Colonic mucosa (tissue), 4 donors: Measurements from ENCODE around the gene DGKD. TPM values are rescaled to one million over a fixed set of nuclear protein-coding genes. Genes with fewer than 3 reads are reported as not detected.

ENCODE experiments used
- DNase-seq: peaks from one replicate; pipeline ENCODE4 v3.0.0-alpha.2; 2020
- H3K27ac ChIP-seq: fragments of 200-600 bp; one replicate; pipeline ENCODE4 v1.8.0; 2021
- H3K27me3 ChIP-seq: fragments of 200-600 bp; one replicate; pipeline ENCODE4 v1.8.0; 2021
- H3K36me3 ChIP-seq: fragments of 200-600 bp; one replicate; pipeline ENCODE4 v1.8.0; 2021
- H3K4me1 ChIP-seq: fragments of 200-600 bp; one replicate; pipeline ENCODE4 v1.8.0; 2021; ENCODE audit warnings: mild to moderate bottlenecking
- H3K4me3 ChIP-seq: fragments of 200-600 bp; one replicate; pipeline ENCODE4 v1.8.0; 2021
- H3K9ac ChIP-seq, 2 donors: one replicate each; pipeline ENCODE4 v1.7.0; 2013; ENCODE audit warnings: control low read depth in 2 of 2, low read depth in 2 of 2, low read length in 2 of 2
- H3K9me3 ChIP-seq: fragments of 200-600 bp; one replicate; pipeline ENCODE4 v1.8.0; 2021
- CTCF ChIP-seq: fragments of 200-600 bp; IDR thresholded peaks from one replicate; pipeline ENCODE4 v1.8.0; 2022; ENCODE audit warnings: antibody characterized with exemption, mild to moderate bottlenecking
- intact Hi-C: fragments of 100-400 bp; cut with DNase I; formaldehyde crosslinking; loops from one replicate; pipeline ENCODE4 v1.14.1; 2022
- total RNA-seq, 2 donors: library from RNA; stranded (reverse); fragmentation: NEBNext Ultra II Directional in 1 of 2; extraction: Animal tissue kit (Norgen Biotek cat#: 25700) in 1 of 2; gene quantifications; one replicate each; pipeline ENCODE4 v1.2.1, GENCODE V29; 2021
- donor health status: healthy.
- donor health status: DM: no; HTN: no; CAD: no.
- donor health status: DM: no; HTN: no; CAD: no.

The DGKD gene
- total RNA-seq, 2 donors from 2014 or later, result 64.4 to 94.6 TPM

GRCh38 chr2:233422050-233422639 lies 67.9 kb downstream of the DGKD start:
- Histone ChIP-seq H3K9me3 (no peaks in the 10 kb centered on the region), H3K4me1 (peaks cover 24% of the 10 kb centered on the region), H3K27me3 (no peaks in the 10 kb centered on the region), H3K36me3 (no peaks in the 10 kb centered on the region), H3K4me3 (no peak overlapping the region), H3K9ac (peak overlapping the region in 1 of 2 donors; percentile 80), H3K27ac (peak overlapping the region; percentile 84)
- no peak for TF ChIP-seq CTCF
- intact Hi-C loops, result no loop called here
- DNase-seq, result peak; percentile 89

- Histone ChIP-seq H3K9ac (peak overlapping the region in 1 of 2 donors; percentile 80), H3K27ac (peak overlapping the region; percentile 84), H3K4me1 (peaks cover 24% of the 10 kb centered on the region), H3K9me3 (no peaks in the 10 kb centered on the region), H3K4me3 (no peak overlapping the region), H3K27me3 (no peaks in the 10 kb centered on the region), H3K36me3 (no peaks in the 10 kb centered on the region)
- DNase-seq, result peak; percentile 71
- intact Hi-C loops, result no loop called here
- no peak for TF ChIP-seq CTCF
These were observed 68.6 kb downstream of the DGKD start for GRCh38 chr2:233422649-233423551.

GRCh38 chr2:233423552-233423860 lies 69.2 kb downstream of the DGKD start:
- Histone ChIP-seq H3K9ac (peak overlapping the region in 1 of 2 donors; percentile 80), H3K27ac (peak overlapping the region; percentile 84), H3K4me1 (peaks cover 24% of the 10 kb centered on the region), H3K36me3 (no peaks in the 10 kb centered on the region), H3K27me3 (no peaks in the 10 kb centered on the region), H3K4me3 (no peak overlapping the region), H3K9me3 (no peaks in the 10 kb centered on the region)
- intact Hi-C loops, result no loop called here
- no peak for DNase-seq
- no peak for TF ChIP-seq CTCF

GRCh38 chr2:233424154-233424951 lies 70.1 kb downstream of the DGKD start:
- peak; percentile 81 for DNase-seq
- peak overlapping the region; percentile 84 for H3K27ac ChIP-seq
- no peaks in the 10 kb centered on the region for H3K36me3 ChIP-seq

More at GRCh38 chr2:233424154-233424951, 70.1 kb downstream of the DGKD start:
- Histone ChIP-seq H3K4me3 (no peak overlapping the region), H3K27me3 (no peaks in the 10 kb centered on the region), H3K4me1 (peaks cover 24% of the 10 kb centered on the region), H3K9me3 (no peaks in the 10 kb centered on the region), H3K9ac (peak overlapping the region; percentile 47 to 80)
- intact Hi-C loops, result no loop called here
- TF ChIP-seq CTCF, result no peak
